Measurements from ENCODE around the gene DGUOK.

DNA sequence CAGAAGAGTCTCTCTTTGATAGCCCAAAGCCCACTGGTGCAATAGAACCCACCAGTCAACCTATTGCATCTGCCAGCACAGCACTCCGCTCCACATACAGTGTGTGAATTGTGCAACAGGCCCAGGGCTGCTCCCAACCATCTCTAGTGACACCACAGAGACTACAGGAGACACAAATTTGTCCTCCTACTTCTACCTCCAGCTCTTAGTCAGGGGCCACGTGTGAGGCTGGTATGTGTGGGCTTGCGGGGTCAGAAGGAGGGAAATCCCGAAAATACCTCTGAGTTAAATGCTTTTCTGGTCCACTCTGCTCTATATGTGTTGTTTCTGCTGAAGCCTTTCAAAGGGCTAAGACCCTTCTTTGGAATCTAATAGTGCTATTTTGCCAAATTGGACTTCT lies 18.0 kb downstream of the DGUOK start:
- TF ChIP-seq, protein P1, sequence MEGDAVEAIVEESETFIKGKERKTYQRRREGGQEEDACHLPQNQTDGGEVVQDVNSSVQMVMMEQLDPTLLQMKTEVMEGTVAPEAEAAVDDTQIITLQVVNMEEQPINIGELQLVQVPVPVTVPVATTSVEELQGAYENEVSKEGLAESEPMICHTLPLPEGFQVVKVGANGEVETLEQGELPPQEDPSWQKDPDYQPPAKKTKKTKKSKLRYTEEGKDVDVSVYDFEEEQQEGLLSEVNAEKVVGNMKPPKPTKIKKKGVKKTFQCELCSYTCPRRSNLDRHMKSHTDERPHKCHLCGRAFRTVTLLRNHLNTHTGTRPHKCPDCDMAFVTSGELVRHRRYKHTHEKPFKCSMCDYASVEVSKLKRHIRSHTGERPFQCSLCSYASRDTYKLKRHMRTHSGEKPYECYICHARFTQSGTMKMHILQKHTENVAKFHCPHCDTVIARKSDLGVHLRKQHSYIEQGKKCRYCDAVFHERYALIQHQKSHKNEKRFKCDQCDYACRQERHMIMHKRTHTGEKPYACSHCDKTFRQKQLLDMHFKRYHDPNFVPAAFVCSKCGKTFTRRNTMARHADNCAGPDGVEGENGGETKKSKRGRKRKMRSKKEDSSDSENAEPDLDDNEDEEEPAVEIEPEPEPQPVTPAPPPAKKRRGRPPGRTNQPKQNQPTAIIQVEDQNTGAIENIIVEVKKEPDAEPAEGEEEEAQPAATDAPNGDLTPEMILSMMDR (IDR thresholded peaks at IDR 0.05) = no peak
- no peak for TF ChIP-seq POLR2AphosphoS5 (IDR thresholded peaks at IDR 0.05)

Measured in prostate gland (tissue), 2 donors.